ENCODE measurements around the gene DUS2. TPM values are rescaled to one million over a fixed set of nuclear protein-coding genes. Genes with fewer than 3 reads are reported as not detected.

The DUS2 gene
- total and polyA plus RNA-seq, 9 of the 15 experiments (the other 6 are each of a cell fraction or from before 2014, with no cell fraction given) = 5.8 to 22.5 (median 20.6) TPM

GRCh38 chr16:68079626-68080344, 56.7 kb downstream of the DUS2 start (continued):
- TF ChIP-seq RBBP5 (IDR thresholded peaks at IDR 0.05; ENCODE audit: borderline replicate concordance, insufficient read depth, low read length, poor library complexity, severe bottlenecking) = peak; percentile 91
- TF ChIP-seq CBX8 (IDR thresholded peaks at IDR 0.05; ENCODE audit: borderline replicate concordance, extremely low read depth, low read depth, low read length, poor library complexity, severe bottlenecking) = no peak
- TF ChIP-seq TRIM24 (IDR thresholded peaks at IDR 0.05) = peak; percentile 13 to 66; a peak in 2 of 4 replicates
- no peak for TF ChIP-seq NCOA4 (IDR thresholded peaks at IDR 0.05; ENCODE audit: partially characterized antibody)
- TF ChIP-seq ARID3A (IDR thresholded peaks at IDR 0.05; ENCODE audit: borderline replicate concordance, low read depth, low read length) = peak; percentile 92
- TF ChIP-seq BRF2 (IDR thresholded peaks at IDR 0.05; ENCODE audit: borderline replicate concordance, insufficient read depth, insufficient read length) = no peak
- peak; percentile 92 to 93 for TF ChIP-seq MAZ (CRISPR knock-in tag; conservative IDR thresholded peaks at IDR 0.05 in 1 of 2, IDR thresholded peaks at IDR 0.05 in 1 of 2)
- no peak for TF ChIP-seq ZNF561 (CRISPR knock-in tag; conservative IDR thresholded peaks at IDR 0.05)
- TF ChIP-seq CHD2 (IDR thresholded peaks at IDR 0.05; ENCODE audit: low read depth, low read length) = no peak; the same call in 1 of the 2 replicates
- no peak for TF ChIP-seq HOMEZ (CRISPR knock-in tag; IDR thresholded peaks at IDR 0.05)
- TF ChIP-seq MIER1 (IDR thresholded peaks at IDR 0.05; ENCODE audit: low read depth) = no peak
- peak; percentile 63 for TF ChIP-seq TAF7 (tag; IDR thresholded peaks at IDR 0.05)
- TF ChIP-seq UBTF (IDR thresholded peaks at IDR 0.05; ENCODE audit: borderline replicate concordance in 1 of 2, low read depth in 2 of 2, low read length in 2 of 2) = 0 out of 4 replicates have a peak, but pooled peaks of 1 of the 2 experiments have one; percentile 39
- TF ChIP-seq ZNF197 (CRISPR knock-in tag; IDR thresholded peaks at IDR 0.05; ENCODE audit: low read depth) = peak; percentile 90; the same call in 1 of the 2 replicates
- no peak for TF ChIP-seq SAFB (IDR thresholded peaks at IDR 0.05; ENCODE audit: borderline replicate concordance, low read depth, low read length)
